HG02610 (cell line): ENCODE results near the gene BCDIN3D.
A peak's percentile ranks its signal among the peaks of the same experiment; 100 is the strongest.
"Not testable (repeated sequence)": the region's sequence is repeated elsewhere in the genome, so short reads cannot be mapped to it uniquely, and the experiment has no call there.

ENCODE experiments used
- ATAC-seq: cut with Tn5 transposase; IDR thresholded peaks from one replicate; pipeline ENCODE4 v1.9.1; 2021; ENCODE audit warnings: mild to moderate bottlenecking, moderate library complexity; ENCODE audit not compliant: unreplicated experiment

The BCDIN3D gene

GRCh38 chr12:49863946-49864797, 21.3 kb upstream of the BCDIN3D start:
- ATAC-seq = no peak

- not testable (repeated sequence) for ATAC-seq
These were observed 18.0 kb upstream of the BCDIN3D start for GRCh38 chr12:49860921-49861320.

- not testable (repeated sequence) for ATAC-seq
These were observed 13.0 kb upstream of the BCDIN3D start for GRCh38 chr12:49855890-49856289.

- no peak for ATAC-seq
These were observed 12.1 kb upstream of the BCDIN3D start for GRCh38 chr12:49854976-49855375.

- no peak for ATAC-seq
These were observed 10.8 kb upstream of the BCDIN3D start for GRCh38 chr12:49853671-49854070.

- no peak for ATAC-seq
These were observed 4.3 kb upstream of the BCDIN3D start for GRCh38 chr12:49847161-49847560.

GRCh38 chr12:49846032-49846431, 3.1 kb upstream of the BCDIN3D start:
- no peak for ATAC-seq

GRCh38 chr12:49843876-49844437, 1.1 kb upstream of the BCDIN3D start:
- ATAC-seq = no peak

- ATAC-seq = no peak
These were observed 505 bp upstream of the BCDIN3D start for GRCh38 chr12:49843411-49843810.

GRCh38 chr12:49838973-49839633, 3.8 kb downstream of the BCDIN3D start:
- ATAC-seq = no peak

- no peak for ATAC-seq
These were observed 10.0 kb downstream of the BCDIN3D start for GRCh38 chr12:49832836-49833421.

GRCh38 chr12:49831717-49832116, 11.2 kb downstream of the BCDIN3D start:
- no peak for ATAC-seq

- peak; percentile 93 for ATAC-seq
These were observed 14.5 kb downstream of the BCDIN3D start, which contains the start of gene NCKAP5L for GRCh38 chr12:49828133-49829091. TSS of gene NCKAP5L (minus strand) at chr12:49828413. CDS start at chr12:49804044, 24,369 bp downstream.

GRCh38 chr12:49827401-49828099, 15.4 kb downstream of the BCDIN3D start:
- no peak for ATAC-seq

- no peak for ATAC-seq
These were observed 15.9 kb downstream of the BCDIN3D start for GRCh38 chr12:49827051-49827400.

- no peak for ATAC-seq
These were observed 16.9 kb downstream of the BCDIN3D start for GRCh38 chr12:49825971-49826421.

GRCh38 chr12:49825360-49825970, 17.4 kb downstream of the BCDIN3D start:
- ATAC-seq = no peak

GRCh38 chr12:49824895-49825294, 18.0 kb downstream of the BCDIN3D start:
- ATAC-seq = no peak

- no peak for ATAC-seq
These were observed 18.5 kb downstream of the BCDIN3D start for GRCh38 chr12:49824416-49824815.
